Rectal smooth muscle tissue (tissue), 1 donor: ENCODE data around the gene OR10R2.
"Not testable (repeated sequence)": the region's sequence is repeated elsewhere in the genome, so short reads cannot be mapped to it uniquely, and the experiment has no call there.

Experiments used
- H3K27ac ChIP-seq: one replicate; pipeline ENCODE4 v1.7.0; 2013; ENCODE audit warnings: low read depth, low read length, inconsistent platforms
- H3K27me3 ChIP-seq: one replicate; pipeline ENCODE4 v1.7.0; 2013; ENCODE audit warnings: low read length; ENCODE audit not compliant: control insufficient read depth, insufficient read depth
- H3K36me3 ChIP-seq: one replicate; pipeline ENCODE4 v1.7.0; 2013; ENCODE audit warnings: low read length; ENCODE audit not compliant: control insufficient read depth, insufficient read depth
- H3K4me1 ChIP-seq: one replicate; pipeline ENCODE4 v1.7.0; 2013; ENCODE audit warnings: low read length; ENCODE audit not compliant: control insufficient read depth, insufficient read depth
- H3K4me3 ChIP-seq: one replicate; pipeline ENCODE4 v1.7.0; 2013; ENCODE audit warnings: low read length
- H3K9ac ChIP-seq: one replicate; pipeline ENCODE4 v1.7.0; 2013; ENCODE audit warnings: low read length

The OR10R2 gene, protein sequence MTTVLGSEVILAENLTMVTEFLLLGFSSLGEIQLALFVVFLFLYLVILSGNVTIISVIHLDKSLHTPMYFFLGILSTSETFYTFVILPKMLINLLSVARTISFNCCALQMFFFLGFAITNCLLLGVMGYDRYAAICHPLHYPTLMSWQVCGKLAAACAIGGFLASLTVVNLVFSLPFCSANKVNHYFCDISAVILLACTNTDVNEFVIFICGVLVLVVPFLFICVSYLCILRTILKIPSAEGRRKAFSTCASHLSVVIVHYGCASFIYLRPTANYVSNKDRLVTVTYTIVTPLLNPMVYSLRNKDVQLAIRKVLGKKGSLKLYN

GRCh38 chr1:158471920-158472319 is at the start of gene OR10R2:
TSS of gene OR10R2 (plus strand) at chr1:158472220. CDS start at chr1:158472326, 106 bp downstream.
- Histone ChIP-seq H3K27me3 (no peaks in the 10 kb centered on the region), H3K9ac (no peak within 1 kb of the TSS), H3K27ac (no peak within 1 kb of the TSS), H3K4me3 (no peak within 1 kb of the TSS), H3K4me1 (no peaks in the 10 kb centered on the region), H3K36me3 (no peaks in the 10 kb centered on the region)

DNA sequence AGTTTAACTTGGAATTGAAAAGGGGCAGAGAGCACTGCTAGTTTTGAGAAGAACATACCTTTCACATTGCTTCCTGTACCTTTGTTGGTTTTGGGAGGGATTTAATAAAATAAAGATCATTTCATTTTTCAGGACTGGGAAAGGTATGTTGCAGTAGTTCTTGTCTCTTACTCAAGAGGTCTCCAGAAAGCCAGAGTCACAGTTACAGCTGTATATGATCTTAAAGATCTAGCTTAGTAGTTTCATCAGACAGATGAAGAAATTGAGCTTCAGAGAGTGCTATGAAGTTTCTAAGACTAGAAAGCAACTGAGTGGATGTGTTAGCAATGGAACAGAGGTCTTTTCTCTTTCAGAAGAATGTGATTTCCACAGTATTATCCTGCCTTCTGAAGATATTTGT is 47.0 kb upstream of the OR10R2 start:
- H3K27me3 ChIP-seq = no peaks in the 10 kb centered on the region

DNA sequence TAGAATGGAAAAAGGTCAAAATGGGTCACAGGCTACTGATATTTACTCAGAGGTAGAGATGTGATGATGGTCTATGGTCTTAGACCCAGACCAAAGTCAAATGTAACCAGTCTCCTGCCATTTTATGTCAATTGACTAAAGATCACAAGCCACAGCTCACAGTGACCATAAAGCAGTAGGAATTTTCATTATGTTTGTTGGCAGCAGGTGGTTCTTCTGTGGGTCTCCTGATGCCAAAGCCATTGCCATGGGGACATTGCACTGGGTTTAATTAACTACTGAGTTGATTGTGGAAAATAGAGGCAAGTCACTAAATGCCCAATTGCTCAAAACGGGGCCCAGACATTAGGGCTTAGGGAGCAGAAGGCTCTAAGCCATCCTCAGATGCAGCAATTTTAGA is 45.9 kb upstream of the OR10R2 start, which contains the start of gene OR10K2:
OR10K2 (minus strand) TSS at position 101 of the 400 bp plus-strand sequence. CDS start 5,371 bp downstream, outside the sequence.
- H3K9ac ChIP-seq = no peak within 1 kb of the TSS
- H3K36me3 ChIP-seq = no peaks in the 10 kb centered on the region
- H3K27ac ChIP-seq = no peak within 1 kb of the TSS
- no peak within 1 kb of the TSS for H3K4me3 ChIP-seq
- no peaks in the 10 kb centered on the region for H3K27me3 ChIP-seq
- no peaks in the 10 kb centered on the region for H3K4me1 ChIP-seq

More for the DNA sequence above, 47.0 kb upstream of the OR10R2 start:
- Histone ChIP-seq H3K27ac (no peak overlapping the region), H3K4me3 (no peak overlapping the region), H3K9ac (no peak overlapping the region), H3K36me3 (no peaks in the 10 kb centered on the region), H3K4me1 (no peaks in the 10 kb centered on the region)

DNA sequence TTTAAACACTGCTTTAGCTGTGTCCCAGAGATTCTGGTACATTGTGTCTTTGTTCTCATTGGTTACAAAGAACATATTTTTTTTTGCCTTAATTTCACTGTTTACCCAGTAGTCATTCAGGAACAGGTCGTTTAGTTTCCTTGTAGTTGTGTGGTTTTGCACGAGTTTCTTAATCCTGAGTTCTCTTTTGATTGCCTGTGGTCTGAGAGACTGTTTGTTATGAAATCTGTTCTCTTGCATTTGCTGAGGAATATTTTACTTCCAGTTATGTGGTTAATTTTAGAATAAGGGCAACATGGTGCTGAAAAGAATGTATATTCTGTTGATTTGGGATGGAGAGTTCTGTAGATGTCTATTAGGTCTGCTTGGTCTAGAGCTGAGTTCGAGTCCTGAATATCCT is 41.9 kb upstream of the OR10R2 start:
- H3K27me3 ChIP-seq, H3K36me3 ChIP-seq, H3K4me3 ChIP-seq, H3K4me1 ChIP-seq, H3K9ac ChIP-seq, H3K27ac ChIP-seq: not testable (repeated sequence)

GRCh38 chr1:158434741-158435140 is 37.3 kb upstream of the OR10R2 start:
- Histone ChIP-seq H3K9ac (no peak overlapping the region), H3K27me3 (no peaks in the 10 kb centered on the region), H3K4me3 (no peak overlapping the region), H3K36me3 (no peaks in the 10 kb centered on the region), H3K27ac (no peak overlapping the region), H3K4me1 (no peaks in the 10 kb centered on the region)

- Histone ChIP-seq H3K4me3 (no peak overlapping the region), H3K27ac (no peak overlapping the region), H3K9ac (no peak overlapping the region), H3K4me1 (no peaks in the 10 kb centered on the region), H3K36me3 (no peaks in the 10 kb centered on the region), H3K27me3 (no peaks in the 10 kb centered on the region)
These were observed 26.6 kb upstream of the OR10R2 start for GRCh38 chr1:158445376-158445775.

DNA sequence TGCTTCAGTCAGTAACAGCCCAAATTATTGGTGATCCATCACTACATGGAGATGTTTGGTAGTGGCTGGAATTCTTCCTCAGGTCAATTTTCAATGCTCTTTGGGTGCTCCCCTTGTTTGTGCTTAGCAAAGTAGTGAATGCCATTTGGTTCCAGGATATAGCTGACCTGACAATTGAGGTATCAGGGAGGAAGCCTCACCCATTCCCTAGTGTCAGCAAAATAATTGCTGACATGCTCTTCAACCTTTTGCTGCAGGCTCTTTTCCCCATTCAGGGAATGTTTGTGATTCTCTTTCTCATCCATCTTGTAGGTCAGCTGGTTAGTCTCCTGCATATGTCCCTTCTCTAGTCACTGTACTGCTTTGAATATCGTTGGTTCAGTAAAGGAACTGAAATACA is 17.5 kb upstream of the OR10R2 start:
- no peak overlapping the region for H3K4me3 ChIP-seq
- H3K9ac ChIP-seq = no peak overlapping the region
- no peak overlapping the region for H3K27ac ChIP-seq
- no peaks in the 10 kb centered on the region for H3K27me3 ChIP-seq
- H3K4me1 ChIP-seq = no peaks in the 10 kb centered on the region
- H3K36me3 ChIP-seq = no peaks in the 10 kb centered on the region

GRCh38 chr1:158457246-158457645 is 14.8 kb upstream of the OR10R2 start:
- no peak overlapping the region for H3K4me3 ChIP-seq
- no peaks in the 10 kb centered on the region for H3K36me3 ChIP-seq
- no peak overlapping the region for H3K9ac ChIP-seq
- H3K4me1 ChIP-seq = no peaks in the 10 kb centered on the region
- no peak overlapping the region for H3K27ac ChIP-seq
- H3K27me3 ChIP-seq = no peaks in the 10 kb centered on the region

- no peaks in the 10 kb centered on the region for H3K36me3 ChIP-seq
- no peaks in the 10 kb centered on the region for H3K4me1 ChIP-seq
- H3K4me3 ChIP-seq = no peak overlapping the region
- H3K27ac ChIP-seq = no peak overlapping the region
- H3K27me3 ChIP-seq = no peaks in the 10 kb centered on the region
- no peak overlapping the region for H3K9ac ChIP-seq
These were observed 13.8 kb upstream of the OR10R2 start for GRCh38 chr1:158458263-158458662.

DNA sequence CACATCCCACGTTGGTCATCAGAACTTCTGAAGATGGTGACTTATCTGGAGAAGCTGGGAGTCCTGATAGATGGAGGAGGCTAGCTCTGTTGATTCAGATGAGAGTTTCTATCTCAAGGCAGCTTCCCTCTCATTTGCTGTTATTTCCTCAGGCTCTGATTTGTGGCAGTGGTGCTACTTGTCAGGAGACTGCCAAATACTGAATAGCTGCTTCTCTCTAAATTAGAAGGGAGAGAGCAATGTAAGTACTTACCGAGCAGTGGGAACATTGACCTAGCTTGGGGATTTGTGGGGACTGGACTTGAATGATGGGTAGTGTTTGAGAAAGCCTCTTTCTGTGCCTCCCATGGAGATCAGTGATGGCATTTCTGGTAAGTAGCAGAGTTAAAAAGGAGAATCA is 10.5 kb upstream of the OR10R2 start, which contains the start of gene OR10K1:
OR10K1 (plus strand) TSS at position 301 of the 400 bp plus-strand sequence. CDS start 3,728 bp downstream, outside the sequence.
- H3K9ac ChIP-seq = no peak within 1 kb of the TSS
- no peak within 1 kb of the TSS for H3K27ac ChIP-seq
- H3K4me3 ChIP-seq = no peak within 1 kb of the TSS
- no peaks in the 10 kb centered on the region for H3K27me3 ChIP-seq
- no peaks in the 10 kb centered on the region for H3K36me3 ChIP-seq
- H3K4me1 ChIP-seq = no peaks in the 10 kb centered on the region

- Histone ChIP-seq H3K27me3 (no peaks in the 10 kb centered on the region), H3K9ac (no peak overlapping the region), H3K36me3 (no peaks in the 10 kb centered on the region), H3K4me3 (no peak overlapping the region), H3K4me1 (no peaks in the 10 kb centered on the region), H3K27ac (no peak overlapping the region)
These were observed 13.4 kb downstream of the OR10R2 start for GRCh38 chr1:158485455-158485854.

- Histone ChIP-seq H3K4me3 (no peak overlapping the region), H3K27ac (no peak overlapping the region), H3K27me3 (no peaks in the 10 kb centered on the region), H3K9ac (no peak overlapping the region), H3K4me1 (no peaks in the 10 kb centered on the region), H3K36me3 (no peaks in the 10 kb centered on the region)
These were observed 19.3 kb downstream of the OR10R2 start for GRCh38 chr1:158491316-158491715.

GRCh38 chr1:158493054-158493453 is 21.0 kb downstream of the OR10R2 start:
- H3K4me1 ChIP-seq = no peaks in the 10 kb centered on the region
- no peak overlapping the region for H3K4me3 ChIP-seq
- H3K9ac ChIP-seq = no peak overlapping the region
- no peak overlapping the region for H3K27ac ChIP-seq
- no peaks in the 10 kb centered on the region for H3K27me3 ChIP-seq
- no peaks in the 10 kb centered on the region for H3K36me3 ChIP-seq
